Caco-2 (cell line): Measurements from ENCODE around the gene ADARB2. TPM values are rescaled to one million over a fixed set of nuclear protein-coding genes. Genes with fewer than 3 reads are reported as not detected.

Experiments used
- BruUV-seq: library from RNA; stranded (reverse); fragments of 400-500 nt; replicated peaks from 2 replicates; lab custom pipeline; 2021; lab: Mats Ljungman, UMichigan
- CTCF ChIA-PET: fragments of 300-600 bp; sonication (Branson Sonifier 250); formaldehyde crosslinking; loops from one replicate; lab custom pipeline; 2022; ENCODE audit warnings: antibody characterized with exemption; lab: Charles Lee
- POLR2A ChIA-PET: fragments of 300-600 bp; sonication (Branson Sonifier 250); formaldehyde crosslinking; loops from one replicate; lab custom pipeline; 2022; ENCODE audit warnings: antibody characterized with exemption; lab: Charles Lee
- DNase-seq, 2 experiments: peaks; one replicate each; pipeline versions ENCODE4 v3.0.0 to v3.0.0-alpha.2; 2020 to 2022
- H3K27me3 ChIP-seq: replicated peaks from 2 replicates; pipeline ENCODE4 v1.6.0; 2011; ENCODE audit warnings: low read length; ENCODE audit not compliant: control insufficient read depth, insufficient read depth
- H3K36me3 ChIP-seq: 2 replicates; pipeline ENCODE4 v1.5.1; 2011; ENCODE audit warnings: low read length; ENCODE audit not compliant: control insufficient read depth, insufficient read depth
- H3K4me1 ChIP-seq: fragments of 250-450 bp; sonication (Bioruptor Pico); 2 replicates; pipeline ENCODE4 v1.5.1; 2020; ENCODE audit warnings: mild to moderate bottlenecking
- H3K4me3 ChIP-seq: 2 replicates; pipeline ENCODE4 v1.5.1; 2011; ENCODE audit warnings: low read depth, mild to moderate bottlenecking, control low read depth, low read length
- H3K9me3 ChIP-seq: fragments of 250-450 bp; sonication (Bioruptor Pico); 2 replicates; pipeline ENCODE4 v1.5.1; 2020; ENCODE audit warnings: mild to moderate bottlenecking, moderate library complexity
- H3K27ac Mint-ChIP-seq: one replicate; pipeline ENCODE4 v1.8.0; 2022; ENCODE audit warnings: mixed read lengths; ENCODE audit not compliant: unreplicated experiment
- H3K27me3 Mint-ChIP-seq: one replicate; pipeline ENCODE4 v1.8.0; 2022; ENCODE audit warnings: mixed read lengths; ENCODE audit not compliant: insufficient read depth, unreplicated experiment
- H3K36me3 Mint-ChIP-seq: one replicate; pipeline ENCODE4 v1.8.0; 2022; ENCODE audit warnings: mild to moderate bottlenecking, mixed read lengths; ENCODE audit not compliant: insufficient read depth, unreplicated experiment
- H3K4me1 Mint-ChIP-seq: one replicate; pipeline ENCODE4 v1.8.0; 2022; ENCODE audit warnings: low read depth, mixed read lengths; ENCODE audit not compliant: unreplicated experiment
- H3K4me3 Mint-ChIP-seq: one replicate; pipeline ENCODE4 v1.8.0; 2022; ENCODE audit warnings: mild to moderate bottlenecking, moderate library complexity, mixed read lengths; ENCODE audit not compliant: unreplicated experiment
- H3K9me3 Mint-ChIP-seq: one replicate; pipeline ENCODE4 v1.8.0; 2022; ENCODE audit warnings: mixed read lengths; ENCODE audit not compliant: unreplicated experiment
- intact Hi-C: fragments of 100-400 bp; cut with micrococcal nuclease; formaldehyde crosslinking; loops from one replicate; pipeline ENCODE4 v1.10.0; 2022; ENCODE audit not compliant: unreplicated experiment
- total RNA-seq: library from RNA; stranded (reverse); gene quantifications from 2 replicates; pipeline ENCODE4 v1.2.3, GENCODE V29; 2022
- TF ChIP-seq, protein P1 (sequence below), 2 experiments: fragments of 200-600 bp in 1 of 2; IDR thresholded peaks; 1 replicate in 1 of 2; 2 replicates in 1 of 2; pipeline versions ENCODE4 v1.5.1 to v1.8.0; 2011 to 2022; ENCODE audit warnings: antibody characterized with exemption in 1 of 2, control low read depth in 1 of 2, inconsistent platforms in 1 of 2, low read depth in 1 of 2, low read length in 1 of 2, mild to moderate bottlenecking in 1 of 2, moderate library complexity in 1 of 2; ENCODE audit not compliant: insufficient read depth in 1 of 2, severe bottlenecking in 1 of 2, unreplicated experiment in 1 of 2

Gene ADARB2
- total RNA-seq, 1 experiment from 2014 or later = 0.27 TPM

- H3K4me3 Mint-ChIP-seq = no peak overlapping the region
- no peaks in the 10 kb centered on the region for H3K27me3 ChIP-seq
- no peaks in the 10 kb centered on the region for H3K36me3 ChIP-seq
- no peaks in the 10 kb centered on the region for H3K4me1 Mint-ChIP-seq
- intact Hi-C loops = no loop called here
- no peak for DNase-seq
- H3K4me3 ChIP-seq = no peak overlapping the region
- ChIA-PET POLR2A (no interaction called here), CTCF (no interaction called here)
- no peaks in the 10 kb centered on the region for H3K36me3 Mint-ChIP-seq
- BruUV-seq = no TSS peak
- H3K9me3 Mint-ChIP-seq = peaks cover 10% of the 10 kb centered on the region
- no peak overlapping the region for H3K27ac Mint-ChIP-seq
- no peaks in the 10 kb centered on the region for H3K4me1 ChIP-seq
- no peaks in the 10 kb centered on the region for H3K27me3 Mint-ChIP-seq
- TF ChIP-seq, protein P1, sequence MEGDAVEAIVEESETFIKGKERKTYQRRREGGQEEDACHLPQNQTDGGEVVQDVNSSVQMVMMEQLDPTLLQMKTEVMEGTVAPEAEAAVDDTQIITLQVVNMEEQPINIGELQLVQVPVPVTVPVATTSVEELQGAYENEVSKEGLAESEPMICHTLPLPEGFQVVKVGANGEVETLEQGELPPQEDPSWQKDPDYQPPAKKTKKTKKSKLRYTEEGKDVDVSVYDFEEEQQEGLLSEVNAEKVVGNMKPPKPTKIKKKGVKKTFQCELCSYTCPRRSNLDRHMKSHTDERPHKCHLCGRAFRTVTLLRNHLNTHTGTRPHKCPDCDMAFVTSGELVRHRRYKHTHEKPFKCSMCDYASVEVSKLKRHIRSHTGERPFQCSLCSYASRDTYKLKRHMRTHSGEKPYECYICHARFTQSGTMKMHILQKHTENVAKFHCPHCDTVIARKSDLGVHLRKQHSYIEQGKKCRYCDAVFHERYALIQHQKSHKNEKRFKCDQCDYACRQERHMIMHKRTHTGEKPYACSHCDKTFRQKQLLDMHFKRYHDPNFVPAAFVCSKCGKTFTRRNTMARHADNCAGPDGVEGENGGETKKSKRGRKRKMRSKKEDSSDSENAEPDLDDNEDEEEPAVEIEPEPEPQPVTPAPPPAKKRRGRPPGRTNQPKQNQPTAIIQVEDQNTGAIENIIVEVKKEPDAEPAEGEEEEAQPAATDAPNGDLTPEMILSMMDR (IDR thresholded peaks at IDR 0.05; ENCODE audit: insufficient read depth in 1 of 2, low read depth in 1 of 2, low read length in 1 of 2, severe bottlenecking in 1 of 2, unreplicated experiment in 1 of 2) = no peak
- H3K9me3 ChIP-seq = peaks cover 5% of the 10 kb centered on the region
These were observed 586.0 kb downstream of the ADARB2 start for GRCh38 chr10:1151076-1152033.

- Mint-ChIP-seq H3K4me3 (no peak overlapping the region), H3K9me3 (peaks cover 17% of the 10 kb centered on the region), H3K27me3 (no peaks in the 10 kb centered on the region), H3K36me3 (no peaks in the 10 kb centered on the region), H3K4me1 (no peaks in the 10 kb centered on the region), H3K27ac (no peak overlapping the region)
- BruUV-seq = no TSS peak
- no peaks in the 10 kb centered on the region for H3K27me3 ChIP-seq
- no peaks in the 10 kb centered on the region for H3K4me1 ChIP-seq
- no peak overlapping the region for H3K4me3 ChIP-seq
- peaks cover 13% of the 10 kb centered on the region for H3K9me3 ChIP-seq
- ChIA-PET CTCF (no interaction called here), POLR2A (no interaction called here)
- TF ChIP-seq, protein P1 (IDR thresholded peaks at IDR 0.05; ENCODE audit: insufficient read depth in 1 of 2, low read depth in 1 of 2, low read length in 1 of 2, severe bottlenecking in 1 of 2, unreplicated experiment in 1 of 2) = no peak
- DNase-seq = no peak
- no peaks in the 10 kb centered on the region for H3K36me3 ChIP-seq
- intact Hi-C loops = no loop called here
These were observed 586.7 kb downstream of the ADARB2 start for GRCh38 chr10:1150638-1150955.

- Mint-ChIP-seq H3K4me3 (no peak overlapping the region), H3K36me3 (no peaks in the 10 kb centered on the region), H3K9me3 (peaks cover 19% of the 10 kb centered on the region), H3K4me1 (no peaks in the 10 kb centered on the region), H3K27me3 (no peaks in the 10 kb centered on the region), H3K27ac (no peak overlapping the region)
- no TSS peak for BruUV-seq
- Histone ChIP-seq H3K4me1 (no peaks in the 10 kb centered on the region), H3K36me3 (no peaks in the 10 kb centered on the region), H3K27me3 (no peaks in the 10 kb centered on the region), H3K4me3 (no peak overlapping the region), H3K9me3 (peaks cover 17% of the 10 kb centered on the region)
- no peak for DNase-seq
- POLR2A ChIA-PET = no interaction called here
- CTCF ChIA-PET = no interaction called here
- intact Hi-C loops = no loop called here
- TF ChIP-seq, protein P1 (IDR thresholded peaks at IDR 0.05; ENCODE audit: insufficient read depth in 1 of 2, low read depth in 1 of 2, low read length in 1 of 2, severe bottlenecking in 1 of 2, unreplicated experiment in 1 of 2) = no peak
These were observed 587.3 kb downstream of the ADARB2 start for GRCh38 chr10:1149793-1150637.
